NCI-H226 (cell line): ENCODE measurements around the gene ADARB2.
"Not testable (repeated sequence)": the region's sequence is repeated elsewhere in the genome, so short reads cannot be mapped to it uniquely, and the experiment has no call there.

ENCODE experiments used
- DNase-seq: peaks from one replicate; pipeline ENCODE4 v3.0.0-alpha.2; 2015

ADARB2 gene

DNA sequence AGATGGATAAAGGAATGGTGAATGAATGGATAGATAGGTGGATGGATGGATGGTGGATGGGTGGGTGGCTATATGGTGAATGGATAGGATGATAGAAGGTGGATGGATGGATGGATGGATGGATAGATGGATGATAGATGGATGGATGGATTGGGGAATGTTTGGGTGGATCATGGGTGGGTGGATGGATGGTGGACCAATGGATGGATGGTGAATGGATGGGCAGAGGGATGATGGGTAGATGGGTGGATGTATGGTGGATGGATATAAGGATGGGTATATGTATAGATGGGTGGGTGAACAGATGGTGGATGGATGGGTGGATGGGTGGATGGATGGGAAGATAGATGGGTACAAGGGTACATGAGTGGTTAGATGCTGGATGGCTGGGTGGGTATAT is 322.4 kb downstream of the ADARB2 start:
- DNase-seq = no peak

- not testable (repeated sequence) for DNase-seq
These were observed 323.0 kb downstream of the ADARB2 start for GRCh38 chr10:1414346-1414745.

GRCh38 chr10:1413823-1414222 is 323.5 kb downstream of the ADARB2 start:
- DNase-seq = no peak

- no peak for DNase-seq
These were observed 324.1 kb downstream of the ADARB2 start for GRCh38 chr10:1413256-1413655.

GRCh38 chr10:1412531-1413189 is 324.7 kb downstream of the ADARB2 start:
- DNase-seq = no peak

GRCh38 chr10:1411956-1412355 is 325.4 kb downstream of the ADARB2 start:
- DNase-seq = no peak

- DNase-seq = no peak
These were observed 325.9 kb downstream of the ADARB2 start for GRCh38 chr10:1411451-1411850.

DNA sequence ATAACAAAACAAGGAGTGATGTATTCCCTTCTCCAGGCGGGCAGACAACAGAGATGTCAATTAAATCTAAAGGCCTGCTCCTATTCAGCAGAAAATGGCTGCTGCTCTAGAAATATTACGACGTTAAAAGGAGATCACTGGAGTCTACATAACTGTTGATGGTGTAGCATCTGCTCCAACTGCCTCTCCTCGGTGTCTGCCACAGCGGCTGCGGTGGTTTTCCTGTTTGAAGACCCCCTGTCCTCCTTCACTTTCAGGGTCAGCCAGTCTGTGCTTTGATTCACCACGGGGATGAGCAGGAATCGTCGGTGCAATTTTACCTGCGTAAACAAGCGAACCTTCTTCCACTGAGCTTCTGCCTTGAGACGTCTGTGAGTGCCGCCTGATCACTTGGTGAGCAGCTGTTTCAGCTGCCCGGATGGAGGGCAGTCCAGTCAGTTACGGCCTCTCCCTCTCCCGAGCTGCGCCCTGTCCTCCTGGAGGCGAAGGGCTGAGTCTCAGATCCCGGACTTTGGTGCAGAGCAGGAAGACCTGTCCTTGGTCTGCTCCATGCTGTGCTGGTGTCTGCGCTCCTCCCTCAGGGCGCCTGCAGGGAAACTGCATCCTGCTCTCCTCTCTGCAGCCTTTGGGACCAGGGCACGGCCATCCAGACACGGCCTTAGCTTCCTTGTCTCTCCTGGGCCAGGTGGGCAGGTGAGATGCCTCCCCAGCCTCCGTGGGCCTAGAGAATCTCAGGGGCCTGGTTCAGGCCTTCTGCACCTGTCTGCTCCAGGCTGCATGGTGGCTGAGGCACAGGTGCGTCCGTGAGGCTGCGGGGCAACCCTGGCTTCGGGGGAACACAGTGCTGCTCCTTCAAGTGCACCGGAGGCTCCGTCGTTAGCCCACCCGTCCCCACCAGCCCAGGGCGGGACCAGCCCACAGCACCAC is 326.6 kb downstream of the ADARB2 start:
- DNase-seq = no peak

DNA sequence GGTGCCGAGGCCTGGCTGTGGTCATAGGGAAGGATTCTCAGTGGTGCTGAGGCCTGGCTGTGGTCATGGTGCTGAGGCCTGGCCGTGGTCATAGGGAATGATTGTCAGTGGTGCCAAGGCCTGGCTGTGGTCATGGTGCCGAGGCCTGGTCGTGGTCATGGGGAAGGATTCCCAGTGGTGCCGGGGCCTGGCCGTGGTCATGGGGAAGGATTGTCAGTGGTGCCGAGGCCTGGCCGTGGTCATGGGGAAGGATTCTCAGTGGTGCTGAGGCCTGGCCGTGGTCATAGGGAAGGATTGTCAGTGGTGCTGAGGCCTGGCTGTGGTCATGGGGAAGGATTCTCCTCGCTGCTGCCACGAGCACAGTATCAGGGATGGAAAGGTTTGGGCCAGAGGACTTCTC is 327.3 kb downstream of the ADARB2 start:
- no peak for DNase-seq

DNA sequence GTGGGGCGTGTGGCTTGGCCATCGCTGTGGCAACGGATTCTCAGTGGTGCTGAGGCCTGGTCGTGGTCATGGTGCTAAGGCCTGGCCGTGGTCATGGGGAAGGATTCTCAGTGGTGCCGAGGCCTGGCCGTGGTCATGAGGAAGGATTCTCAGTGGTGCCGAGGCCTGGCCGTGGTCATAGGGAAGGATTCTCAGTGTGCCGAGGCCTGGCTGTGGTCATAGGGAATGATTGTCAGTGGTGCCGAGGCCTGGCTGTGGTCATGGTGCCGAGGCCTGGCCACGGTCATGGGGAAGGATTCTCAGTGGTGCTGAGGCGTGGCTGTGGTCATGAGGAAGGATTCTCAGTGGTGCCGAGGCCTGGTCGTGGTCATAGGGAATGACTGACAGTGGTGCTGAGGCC is 327.9 kb downstream of the ADARB2 start:
- no peak for DNase-seq

DNA sequence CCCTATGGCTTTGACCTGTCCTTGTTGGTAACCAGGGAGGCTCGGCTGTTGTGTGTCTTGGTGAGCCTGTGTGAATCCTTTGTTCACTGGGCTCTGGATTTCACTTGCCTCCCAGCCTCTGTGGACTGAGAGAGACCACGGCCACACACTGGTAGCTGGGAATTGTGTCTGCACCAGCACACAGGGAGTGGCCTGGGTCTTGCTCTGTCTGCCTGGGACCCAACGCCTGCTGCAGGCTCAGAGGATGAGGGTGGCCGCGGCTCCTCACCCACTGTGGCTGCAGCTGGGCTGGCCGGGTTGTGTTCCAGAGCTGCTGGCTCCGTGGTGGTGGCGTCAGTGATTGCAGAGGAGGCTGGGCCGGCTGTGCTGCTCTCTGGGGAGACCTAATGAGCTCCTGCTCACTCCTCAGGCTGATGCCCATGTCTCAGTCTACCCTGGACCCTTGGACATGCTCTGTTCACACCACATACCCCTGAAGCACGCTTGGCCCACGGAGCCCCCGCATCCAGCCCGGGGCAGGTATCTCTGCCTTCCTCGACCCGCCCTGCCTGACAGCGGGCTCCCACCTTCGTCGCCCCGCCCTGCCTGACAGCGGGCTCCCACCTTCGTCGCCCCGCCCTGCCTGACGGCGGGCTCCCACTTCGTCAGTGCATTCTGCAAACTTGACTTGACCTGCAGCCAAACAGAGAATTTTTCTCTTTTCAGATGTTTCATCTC is 328.5 kb downstream of the ADARB2 start:
- no peak for DNase-seq

- DNase-seq = no peak
These were observed 330.1 kb downstream of the ADARB2 start for GRCh38 chr10:1406967-1407945.

GRCh38 chr10:1406132-1406966 is 331.0 kb downstream of the ADARB2 start:
- no peak for DNase-seq

- DNase-seq = no peak
These were observed 332.7 kb downstream of the ADARB2 start for GRCh38 chr10:1404323-1405260.

- no peak for DNase-seq
These were observed 333.6 kb downstream of the ADARB2 start for GRCh38 chr10:1403508-1404322.

DNA sequence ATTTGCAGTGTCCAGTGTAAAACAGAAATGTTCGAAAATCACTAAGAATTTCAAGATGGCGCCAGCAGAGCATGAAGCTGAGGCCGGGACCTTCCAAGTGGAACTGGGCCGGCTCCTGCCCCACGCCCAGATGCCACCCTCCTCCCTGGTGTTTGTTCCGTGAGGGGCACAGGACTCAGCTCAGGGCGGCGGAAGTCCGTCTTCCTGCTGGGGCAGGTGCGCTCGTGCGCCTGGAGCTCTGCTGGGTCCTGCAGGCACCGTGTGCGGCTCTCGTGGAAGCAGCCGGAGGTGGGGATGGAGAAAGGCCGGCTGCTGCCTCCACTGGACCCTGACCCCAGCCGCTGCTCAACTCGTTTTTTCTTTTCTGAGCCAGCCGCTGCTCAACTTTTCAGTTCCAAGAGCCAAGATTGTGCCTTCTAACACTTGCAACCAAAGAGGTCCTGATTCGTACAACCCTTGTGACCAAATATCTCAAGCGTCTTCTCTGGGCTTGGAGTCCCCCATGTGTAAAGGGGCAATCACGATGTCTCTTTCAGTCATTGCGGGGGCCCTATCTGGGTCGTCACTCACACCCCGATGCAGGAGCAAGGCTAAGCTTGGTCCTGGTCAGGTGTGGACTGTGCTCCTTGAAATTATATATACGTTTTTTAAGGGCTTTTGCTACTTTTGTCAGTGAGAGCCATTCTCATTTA is 334.4 kb downstream of the ADARB2 start:
- DNase-seq = no peak

GRCh38 chr10:1402016-1402770 is 335.1 kb downstream of the ADARB2 start:
- DNase-seq = no peak
